PC-9 (cell line): ENCODE results near the gene COX7C. TPM values are rescaled to one million over a fixed set of nuclear protein-coding genes. Genes with fewer than 3 reads are reported as not detected.

Experiments used
- BruUV-seq: library from RNA; stranded (reverse); fragments of 400-500 nt; replicated peaks from 2 replicates; lab custom pipeline; 2021; lab: Mats Ljungman, UMichigan
- CTCF ChIA-PET: fragments of 300-600 bp; sonication (Branson Sonifier 250); formaldehyde crosslinking; loops from one replicate; lab custom pipeline; 2022; ENCODE audit warnings: antibody characterized with exemption; lab: Charles Lee
- POLR2A ChIA-PET: fragments of 300-600 bp; sonication (Branson Sonifier 250); formaldehyde crosslinking; loops from one replicate; lab custom pipeline; 2022; ENCODE audit warnings: antibody characterized with exemption; ENCODE audit not compliant: unreplicated experiment; lab: Charles Lee
- DNase-seq, 2 experiments: peaks; one replicate each; pipeline versions ENCODE4 v3.0.0 to v3.0.0-alpha.2; 2015 to 2022; ENCODE audit warnings: mixed read lengths in 1 of 2
- H2AFZ ChIP-seq: fragments of 200-600 bp; sonication (generic); 2 replicates; pipeline ENCODE4 v1.8.1; 2017; ENCODE audit warnings: antibody characterized with exemption
- H3F3A ChIP-seq: fragments of 200-600 bp; sonication (generic); 2 replicates; pipeline ENCODE4 v1.8.1; 2017; ENCODE audit warnings: antibody characterized with exemption, mild to moderate bottlenecking, low read depth; ENCODE audit not compliant: insufficient read depth
- H3K27ac ChIP-seq: fragments of 200-600 bp; sonication (generic); 2 replicates; pipeline ENCODE4 v1.6.1; 2016; ENCODE audit warnings: mixed run types
- H3K27me3 ChIP-seq: fragments of 200-600 bp; sonication (generic); 2 replicates; pipeline ENCODE4 v1.6.1; 2016; ENCODE audit warnings: low read depth, mixed run types; ENCODE audit not compliant: insufficient read depth
- H3K36me3 ChIP-seq: fragments of 200-600 bp; sonication (generic); 2 replicates; pipeline ENCODE4 v1.6.1; 2016; ENCODE audit warnings: low read depth, mixed run types
- H3K4me1 ChIP-seq: fragments of 200-600 bp; sonication (generic); replicated peaks from 2 replicates; pipeline ENCODE4 v1.6.1; 2016; ENCODE audit warnings: mixed run types; ENCODE audit not compliant: insufficient read depth
- H3K4me2 ChIP-seq: fragments of 200-600 bp; sonication (generic); 2 replicates; pipeline ENCODE4 v1.6.1; 2017; ENCODE audit warnings: mixed run types
- H3K4me3 ChIP-seq: fragments of 200-600 bp; sonication (generic); 2 replicates; pipeline ENCODE4 v1.6.1; 2016; ENCODE audit warnings: mixed run types
- H3K79me2 ChIP-seq: fragments of 200-600 bp; sonication (generic); 2 replicates; pipeline ENCODE4 v1.6.1; 2017; ENCODE audit warnings: low read depth, mixed run types
- H3K9me2 ChIP-seq: fragments of 200-600 bp; sonication (generic); 2 replicates; pipeline ENCODE4 v1.8.1; 2017; ENCODE audit warnings: mild to moderate bottlenecking; ENCODE audit not compliant: insufficient read depth
- H3K9me3 ChIP-seq: fragments of 200-600 bp; sonication (generic); 2 replicates; pipeline ENCODE4 v1.8.1; 2016; ENCODE audit warnings: low read depth; ENCODE audit not compliant: insufficient read depth
- H4K20me1 ChIP-seq: fragments of 200-600 bp; sonication (generic); 2 replicates; pipeline ENCODE4 v1.8.1; 2017; ENCODE audit not compliant: insufficient read depth
- EZH2 ChIP-seq: fragments of 200-600 bp; sonication (generic); IDR thresholded peaks from 2 replicates; pipeline ENCODE4 v1.8.0; 2017; ENCODE audit warnings: antibody characterized with exemption, low read depth
- intact Hi-C: fragments of 100-400 bp; cut with micrococcal nuclease; formaldehyde crosslinking; loops from one replicate; pipeline ENCODE4 v1.10.0; 2022; ENCODE audit not compliant: unreplicated experiment
- total RNA-seq: library from RNA; stranded (reverse); gene quantifications from 2 replicates; pipeline ENCODE4 v1.2.3, GENCODE V29; 2021
- TF ChIP-seq, protein P1 (sequence below): fragments of 200-600 bp; sonication (generic); conservative IDR thresholded peaks from 2 replicates; pipeline ENCODE4 v1.6.1; 2017; ENCODE audit warnings: mixed run types, antibody characterized with exemption, mild to moderate bottlenecking, moderate library complexity

Gene COX7C
- total RNA-seq, 1 experiment from 2014 or later: 489 TPM

DNA sequence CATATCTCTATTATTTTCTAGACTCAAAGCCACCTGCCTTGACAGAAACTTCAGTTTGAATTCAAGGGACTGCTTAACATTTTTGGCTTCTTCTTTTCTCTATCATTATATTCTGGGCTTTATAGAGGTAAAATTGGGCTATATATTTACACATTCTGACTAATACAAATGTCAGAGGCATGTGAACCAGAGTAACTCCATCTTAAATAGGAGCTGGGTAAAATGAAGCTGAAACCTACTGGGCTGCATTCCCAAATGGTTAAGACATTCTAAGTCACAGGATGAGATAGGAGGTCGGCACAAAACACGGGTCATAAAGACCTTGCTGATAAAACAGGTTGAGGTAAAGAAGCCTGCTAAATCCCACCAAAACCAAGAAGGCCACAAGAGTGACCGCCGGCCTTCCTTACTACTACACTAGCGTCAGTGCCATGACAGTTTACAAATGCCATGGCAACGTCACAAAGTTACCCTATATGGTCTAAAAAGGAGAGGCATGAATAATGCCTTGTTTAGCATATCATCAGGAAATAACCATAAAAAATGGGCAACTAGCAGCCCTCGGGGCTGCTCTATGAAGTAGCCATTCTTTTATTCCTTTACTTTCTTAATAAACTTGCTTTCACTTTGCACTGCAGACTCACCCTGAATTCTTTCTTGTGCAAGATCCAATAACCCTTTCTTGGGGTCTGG is 44.8 kb upstream of the COX7C start:
- intact Hi-C loops: no loop called here
- Histone ChIP-seq H4K20me1 (no peaks in the 10 kb centered on the region), H3K36me3 (no peaks in the 10 kb centered on the region), H2AFZ (no peak overlapping the region), H3K27ac (no peak overlapping the region), H3K9me2 (no peaks in the 10 kb centered on the region), H3K79me2 (no peaks in the 10 kb centered on the region), H3K4me1 (no peaks in the 10 kb centered on the region), H3K4me2 (no peak overlapping the region), H3K4me3 (no peak overlapping the region), H3F3A (no peaks in the 10 kb centered on the region), H3K27me3 (no peaks in the 10 kb centered on the region), H3K9me3 (no peaks in the 10 kb centered on the region)
- CTCF ChIA-PET: no interaction called here
- TF ChIP-seq, protein P1, sequence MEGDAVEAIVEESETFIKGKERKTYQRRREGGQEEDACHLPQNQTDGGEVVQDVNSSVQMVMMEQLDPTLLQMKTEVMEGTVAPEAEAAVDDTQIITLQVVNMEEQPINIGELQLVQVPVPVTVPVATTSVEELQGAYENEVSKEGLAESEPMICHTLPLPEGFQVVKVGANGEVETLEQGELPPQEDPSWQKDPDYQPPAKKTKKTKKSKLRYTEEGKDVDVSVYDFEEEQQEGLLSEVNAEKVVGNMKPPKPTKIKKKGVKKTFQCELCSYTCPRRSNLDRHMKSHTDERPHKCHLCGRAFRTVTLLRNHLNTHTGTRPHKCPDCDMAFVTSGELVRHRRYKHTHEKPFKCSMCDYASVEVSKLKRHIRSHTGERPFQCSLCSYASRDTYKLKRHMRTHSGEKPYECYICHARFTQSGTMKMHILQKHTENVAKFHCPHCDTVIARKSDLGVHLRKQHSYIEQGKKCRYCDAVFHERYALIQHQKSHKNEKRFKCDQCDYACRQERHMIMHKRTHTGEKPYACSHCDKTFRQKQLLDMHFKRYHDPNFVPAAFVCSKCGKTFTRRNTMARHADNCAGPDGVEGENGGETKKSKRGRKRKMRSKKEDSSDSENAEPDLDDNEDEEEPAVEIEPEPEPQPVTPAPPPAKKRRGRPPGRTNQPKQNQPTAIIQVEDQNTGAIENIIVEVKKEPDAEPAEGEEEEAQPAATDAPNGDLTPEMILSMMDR: no peak
- TF ChIP-seq EZH2: no peak
- POLR2A ChIA-PET: no interaction called here
- BruUV-seq: no TSS peak
- DNase-seq: no peak

DNA sequence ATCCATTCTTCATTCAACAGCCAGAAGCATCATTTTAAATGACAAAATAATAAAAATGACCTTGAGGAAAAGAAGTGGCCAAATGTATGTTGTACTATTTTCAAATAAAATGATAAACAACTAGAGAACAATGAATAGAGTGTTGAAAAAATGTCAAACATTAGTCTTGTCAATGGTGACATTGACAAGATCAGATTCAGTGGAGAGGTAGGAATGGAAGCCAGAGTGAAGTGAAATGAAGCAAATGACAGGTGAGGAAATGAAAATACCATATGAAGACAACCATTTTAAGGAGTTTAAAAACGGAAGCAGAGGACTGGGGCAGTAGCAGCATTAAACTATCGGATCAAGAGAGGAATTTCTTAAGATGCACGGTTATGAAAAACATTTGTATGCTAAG is 38.2 kb upstream of the COX7C start:
- ChIA-PET POLR2A (no interaction called here), CTCF (no interaction called here)
- Histone ChIP-seq H4K20me1 (no peaks in the 10 kb centered on the region), H3K4me2 (no peak overlapping the region), H3K36me3 (no peaks in the 10 kb centered on the region), H2AFZ (no peak overlapping the region), H3F3A (no peaks in the 10 kb centered on the region), H3K4me3 (no peak overlapping the region), H3K9me2 (no peaks in the 10 kb centered on the region), H3K27ac (no peak overlapping the region), H3K4me1 (no peaks in the 10 kb centered on the region), H3K9me3 (no peaks in the 10 kb centered on the region), H3K79me2 (no peaks in the 10 kb centered on the region), H3K27me3 (no peaks in the 10 kb centered on the region)
- TF ChIP-seq EZH2: no peak
- TF ChIP-seq, protein P1: no peak
- no TSS peak for BruUV-seq
- no peak for DNase-seq
- intact Hi-C loops: no loop called here

DNA sequence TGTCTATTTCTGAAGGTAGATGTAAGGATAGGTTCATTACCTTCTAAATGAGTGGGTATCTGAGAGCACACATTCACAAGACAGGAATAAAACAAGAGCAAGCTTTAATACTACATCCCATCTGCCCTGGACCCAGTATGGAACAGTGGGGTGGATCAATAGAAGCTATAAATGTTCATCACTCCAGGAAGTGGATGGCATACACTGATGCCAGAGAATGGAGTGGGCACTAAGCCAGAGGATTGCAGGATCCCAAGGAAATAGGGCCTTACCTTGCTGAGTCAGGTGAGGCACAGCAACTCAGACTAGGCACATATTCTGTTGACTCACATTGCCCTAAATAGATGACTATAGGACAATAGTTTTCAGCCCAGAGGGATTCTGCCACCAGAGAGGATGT is 21.3 kb upstream of the COX7C start:
- H2AFZ ChIP-seq: no peak overlapping the region
- TF ChIP-seq, protein P1: no peak
- no peaks in the 10 kb centered on the region for H3K36me3 ChIP-seq
- H3K79me2 ChIP-seq: no peaks in the 10 kb centered on the region
- H3K27ac ChIP-seq: no peak overlapping the region
- no peak overlapping the region for H3K4me3 ChIP-seq
- H4K20me1 ChIP-seq: no peaks in the 10 kb centered on the region
- H3K9me2 ChIP-seq: no peaks in the 10 kb centered on the region
- CTCF ChIA-PET: no interaction called here
- no peaks in the 10 kb centered on the region for H3F3A ChIP-seq
- no peaks in the 10 kb centered on the region for H3K9me3 ChIP-seq
- POLR2A ChIA-PET: no interaction called here
- intact Hi-C loops: no loop called here
- DNase-seq: no peak
- no peak overlapping the region for H3K4me2 ChIP-seq
- no TSS peak for BruUV-seq
- no peaks in the 10 kb centered on the region for H3K27me3 ChIP-seq
- H3K4me1 ChIP-seq: no peaks in the 10 kb centered on the region
